ENCODE results near the gene AGAP1. TPM values are rescaled to one million over a fixed set of nuclear protein-coding genes. Genes with fewer than 3 reads are reported as not detected.

AGAP1 gene
- total RNA-seq, 2 experiments from 2014 or later = 1.8 to 2.0 TPM

- no peaks in the 10 kb centered on the region for H3K36me3 Mint-ChIP-seq
- no peak overlapping the region for H3K4me3 Mint-ChIP-seq
- no peak for DNase-seq
- CTCF ChIA-PET = interaction anchor here (0.8 kb wide), 1 partner anchor 8 kb away, joined by 3 read pairs; no protein-coding TSS in a partner anchor
- peaks cover 6% of the 10 kb centered on the region for H3K4me1 Mint-ChIP-seq (ENCODE audit: low read depth)
- H3K9me3 Mint-ChIP-seq = no peaks in the 10 kb centered on the region
- POLR2A ChIA-PET = no interaction called here
- peaks cover 62% of the 10 kb centered on the region for H3K27me3 Mint-ChIP-seq
- no peak overlapping the region for H3K27ac Mint-ChIP-seq
- intact Hi-C loops (cut with micrococcal nuclease) = loop anchor here (10.0 kb wide), 1 partner anchor 238 kb away; no protein-coding TSS in a partner anchor
Measured at GRCh38 chr2:236172255-236173035, 678.6 kb downstream of the AGAP1 start.

GRCh38 chr2:236173036-236173728 is 679.3 kb downstream of the AGAP1 start:
- Mint-ChIP-seq H3K36me3 (no peaks in the 10 kb centered on the region), H3K27me3 (peaks cover 68% of the 10 kb centered on the region), H3K9me3 (no peaks in the 10 kb centered on the region), H3K27ac (no peak overlapping the region), H3K4me3 (no peak overlapping the region), H3K4me1 (ENCODE audit: low read depth) (peaks cover 7% of the 10 kb centered on the region)
- intact Hi-C loops (cut with micrococcal nuclease) = loop anchor here (10.0 kb wide), 1 partner anchor 238 kb away; no protein-coding TSS in a partner anchor
- ChIA-PET POLR2A (no interaction called here), CTCF (no interaction called here)
- no peak for DNase-seq

GRCh38 chr2:236173729-236174607 is 680.1 kb downstream of the AGAP1 start:
- Mint-ChIP-seq H3K4me1 (ENCODE audit: low read depth) (peaks cover 10% of the 10 kb centered on the region), H3K27ac (no peak overlapping the region), H3K36me3 (no peaks in the 10 kb centered on the region), H3K4me3 (no peak overlapping the region), H3K9me3 (no peaks in the 10 kb centered on the region), H3K27me3 (peaks cover 71% of the 10 kb centered on the region)
- POLR2A ChIA-PET = no interaction called here
- DNase-seq = no peak
- CTCF ChIA-PET = no interaction called here
- intact Hi-C loops (cut with micrococcal nuclease) = loop anchor here (10.0 kb wide), 1 partner anchor 239 kb away; no protein-coding TSS in a partner anchor

- intact Hi-C loops (cut with micrococcal nuclease) = loop anchor here (5.0 to 10.0 kb wide), 2 partner anchors 241 to 1223 kb away; partner anchors contain the start of gene SH3BP4
- ChIA-PET CTCF (interaction anchor here (0.9 to 3.3 kb wide), 5 partner anchors 9 to 410 kb away, joined by 3 to 24 read pairs (median 4); no protein-coding TSS in a partner anchor), POLR2A (no interaction called here)
- no peaks in the 10 kb centered on the region for H3K36me3 Mint-ChIP-seq
- DNase-seq = no peak
- H3K27me3 Mint-ChIP-seq = peaks cover 67% of the 10 kb centered on the region
- H3K9me3 Mint-ChIP-seq = no peaks in the 10 kb centered on the region
- H3K27ac Mint-ChIP-seq = no peak overlapping the region
- no peak overlapping the region for H3K4me3 Mint-ChIP-seq
- H3K4me1 Mint-ChIP-seq (ENCODE audit: low read depth) = peaks cover 10% of the 10 kb centered on the region
Measured at GRCh38 chr2:236175548-236176150, 681.8 kb downstream of the AGAP1 start.

GRCh38 chr2:236176417-236176816 is 682.6 kb downstream of the AGAP1 start:
- H3K27me3 Mint-ChIP-seq = peaks cover 66% of the 10 kb centered on the region
- no peaks in the 10 kb centered on the region for H3K36me3 Mint-ChIP-seq
- ChIA-PET CTCF (interaction anchor here (0.9 to 3.3 kb wide), 5 partner anchors 8 to 410 kb away, joined by 3 to 24 read pairs (median 4); no protein-coding TSS in a partner anchor), POLR2A (no interaction called here)
- intact Hi-C loops (cut with micrococcal nuclease) = loop anchor here (5.0 to 10.0 kb wide), 2 partner anchors 242 to 1224 kb away; partner anchors contain the start of gene SH3BP4
- H3K4me1 Mint-ChIP-seq (ENCODE audit: low read depth) = peaks cover 10% of the 10 kb centered on the region
- H3K9me3 Mint-ChIP-seq = no peaks in the 10 kb centered on the region
- no peak overlapping the region for H3K27ac Mint-ChIP-seq
- no peak overlapping the region for H3K4me3 Mint-ChIP-seq
- DNase-seq = no peak

GRCh38 chr2:236176951-236177350 is 683.1 kb downstream of the AGAP1 start:
- H3K27me3 Mint-ChIP-seq = peaks cover 66% of the 10 kb centered on the region
- H3K4me3 Mint-ChIP-seq = no peak overlapping the region
- CTCF ChIA-PET = interaction anchor here (1.0 to 3.3 kb wide), 6 partner anchors 11 to 411 kb away, joined by 3 to 24 read pairs (median 8); no protein-coding TSS in a partner anchor
- H3K4me1 Mint-ChIP-seq (ENCODE audit: low read depth) = peaks cover 9% of the 10 kb centered on the region
- no peaks in the 10 kb centered on the region for H3K36me3 Mint-ChIP-seq
- POLR2A ChIA-PET = no interaction called here
- H3K27ac Mint-ChIP-seq = no peak overlapping the region
- intact Hi-C loops (cut with micrococcal nuclease) = loop anchor here (5.0 to 10.0 kb wide), 2 partner anchors 242 to 1225 kb away; partner anchors contain the start of gene SH3BP4
- no peaks in the 10 kb centered on the region for H3K9me3 Mint-ChIP-seq
- no peak for DNase-seq

GRCh38 chr2:236177604-236177966 is 683.7 kb downstream of the AGAP1 start:
- Mint-ChIP-seq H3K4me3 (no peak overlapping the region), H3K27me3 (peaks cover 65% of the 10 kb centered on the region), H3K4me1 (ENCODE audit: low read depth) (peaks cover 7% of the 10 kb centered on the region), H3K27ac (no peak overlapping the region), H3K36me3 (no peaks in the 10 kb centered on the region), H3K9me3 (no peaks in the 10 kb centered on the region)
- intact Hi-C loops (cut with micrococcal nuclease) = loop anchor here (5.0 to 10.0 kb wide), 2 partner anchors 243 to 1225 kb away; partner anchors contain the start of gene SH3BP4
- CTCF ChIA-PET = interaction anchor here (1.0 to 3.3 kb wide), 6 partner anchors 12 to 412 kb away, joined by 3 to 24 read pairs (median 8); no protein-coding TSS in a partner anchor
- DNase-seq = peak; percentile 60
- POLR2A ChIA-PET = no interaction called here

- peak; percentile 59 for DNase-seq
Measured at GRCh38 chr2:236177967-236178889, 684.4 kb downstream of the AGAP1 start.

GRCh38 chr2:236178890-236179235 is 685.0 kb downstream of the AGAP1 start:
- DNase-seq = no peak
- Mint-ChIP-seq H3K4me1 (ENCODE audit: low read depth) (peaks cover 7% of the 10 kb centered on the region), H3K27me3 (peaks cover 69% of the 10 kb centered on the region), H3K36me3 (no peaks in the 10 kb centered on the region), H3K27ac (no peak overlapping the region), H3K4me3 (no peak overlapping the region), H3K9me3 (no peaks in the 10 kb centered on the region)
- CTCF ChIA-PET = interaction anchor here (0.7 to 3.0 kb wide), 6 partner anchors 9 to 413 kb away, joined by 3 to 27 read pairs (median 6); no protein-coding TSS in a partner anchor
- POLR2A ChIA-PET = no interaction called here
- intact Hi-C loops (cut with micrococcal nuclease) = loop anchor here (5.0 to 10.0 kb wide), 2 partner anchors 244 to 1227 kb away; partner anchors contain the start of gene SH3BP4

More at GRCh38 chr2:236177967-236178889, 684.4 kb downstream of the AGAP1 start:
- Mint-ChIP-seq H3K9me3 (no peaks in the 10 kb centered on the region), H3K27ac (no peak overlapping the region), H3K36me3 (no peaks in the 10 kb centered on the region), H3K4me3 (peak overlapping the region; percentile 48), H3K4me1 (ENCODE audit: low read depth) (peaks cover 7% of the 10 kb centered on the region), H3K27me3 (peaks cover 68% of the 10 kb centered on the region)
- ChIA-PET POLR2A (no interaction called here), CTCF (interaction anchor here (0.7 to 3.3 kb wide), 8 partner anchors 8 to 412 kb away, joined by 3 to 24 read pairs (median 5); no protein-coding TSS in a partner anchor)
- intact Hi-C loops (cut with micrococcal nuclease) = loop anchor here (5.0 to 10.0 kb wide), 2 partner anchors 243 to 1226 kb away; partner anchors contain the start of gene SH3BP4
